ENCODE results near the gene SLC35G2. TPM values are rescaled to one million over a fixed set of nuclear protein-coding genes. Genes with fewer than 3 reads are reported as not detected.

SLC35G2 gene
- total RNA-seq, 1 donor from 2014 or later, result 7.8 TPM

DNA sequence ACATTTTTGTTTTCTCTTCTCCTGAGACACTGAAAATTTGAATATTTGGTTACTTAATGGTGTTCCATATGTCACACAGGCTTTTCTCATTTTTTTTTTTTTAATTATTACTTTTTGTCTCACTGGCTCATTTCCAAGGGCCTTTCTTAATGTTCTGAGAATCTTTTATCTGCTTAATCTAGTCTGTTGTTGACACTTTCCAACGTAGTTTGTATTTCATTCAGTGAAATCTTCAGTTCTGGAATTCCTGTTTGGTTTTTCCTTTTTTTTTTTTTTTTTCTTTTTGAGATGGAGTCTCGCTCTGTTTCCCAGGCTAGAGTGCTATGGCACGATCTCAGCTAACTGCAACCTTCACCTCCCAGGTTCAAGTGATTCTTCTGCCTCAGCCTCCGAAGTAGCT lies 85.8 kb downstream of the SLC35G2 start:
- Histone ChIP-seq H3K36me3 (no peaks in the 10 kb centered on the region), H3K9me3 (peaks cover 12% of the 10 kb centered on the region), H3K27me3 (no peaks in the 10 kb centered on the region), H3K4me1 (peaks cover 11% of the 10 kb centered on the region), H3K27ac (no peak overlapping the region), H3K4me3 (no peak overlapping the region)
- intact Hi-C loops (cut with DNase I), result no loop called here
- TF ChIP-seq, protein P1, sequence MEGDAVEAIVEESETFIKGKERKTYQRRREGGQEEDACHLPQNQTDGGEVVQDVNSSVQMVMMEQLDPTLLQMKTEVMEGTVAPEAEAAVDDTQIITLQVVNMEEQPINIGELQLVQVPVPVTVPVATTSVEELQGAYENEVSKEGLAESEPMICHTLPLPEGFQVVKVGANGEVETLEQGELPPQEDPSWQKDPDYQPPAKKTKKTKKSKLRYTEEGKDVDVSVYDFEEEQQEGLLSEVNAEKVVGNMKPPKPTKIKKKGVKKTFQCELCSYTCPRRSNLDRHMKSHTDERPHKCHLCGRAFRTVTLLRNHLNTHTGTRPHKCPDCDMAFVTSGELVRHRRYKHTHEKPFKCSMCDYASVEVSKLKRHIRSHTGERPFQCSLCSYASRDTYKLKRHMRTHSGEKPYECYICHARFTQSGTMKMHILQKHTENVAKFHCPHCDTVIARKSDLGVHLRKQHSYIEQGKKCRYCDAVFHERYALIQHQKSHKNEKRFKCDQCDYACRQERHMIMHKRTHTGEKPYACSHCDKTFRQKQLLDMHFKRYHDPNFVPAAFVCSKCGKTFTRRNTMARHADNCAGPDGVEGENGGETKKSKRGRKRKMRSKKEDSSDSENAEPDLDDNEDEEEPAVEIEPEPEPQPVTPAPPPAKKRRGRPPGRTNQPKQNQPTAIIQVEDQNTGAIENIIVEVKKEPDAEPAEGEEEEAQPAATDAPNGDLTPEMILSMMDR (IDR thresholded peaks at IDR 0.05), result no peak
- DNase-seq (no peak), ATAC-seq (no peak)

Other genes starting within 250 kb of the SLC35G2 start
- 40.8 TPM for gene STAG1, start 66.7 kb upstream of the SLC35G2 start, total RNA-seq
- gene NCK1, start 43.1 kb downstream of the SLC35G2 start, total RNA-seq, result 54.0 TPM
- 3.7 TPM for gene IL20RB, start 138.9 kb downstream of the SLC35G2 start, total RNA-seq